Superior temporal gyrus (tissue), 1 donor: Measurements from ENCODE around the gene COA4.

Source experiments
- DNase-seq: peaks from one replicate; pipeline ENCODE4 v3.0.0-alpha.2; 2016; ENCODE audit errors: extremely low spot score

Gene COA4

GRCh38 chr11:73866095-73866579 is 10.5 kb downstream of the COA4 start:
- DNase-seq: no peak

DNA sequence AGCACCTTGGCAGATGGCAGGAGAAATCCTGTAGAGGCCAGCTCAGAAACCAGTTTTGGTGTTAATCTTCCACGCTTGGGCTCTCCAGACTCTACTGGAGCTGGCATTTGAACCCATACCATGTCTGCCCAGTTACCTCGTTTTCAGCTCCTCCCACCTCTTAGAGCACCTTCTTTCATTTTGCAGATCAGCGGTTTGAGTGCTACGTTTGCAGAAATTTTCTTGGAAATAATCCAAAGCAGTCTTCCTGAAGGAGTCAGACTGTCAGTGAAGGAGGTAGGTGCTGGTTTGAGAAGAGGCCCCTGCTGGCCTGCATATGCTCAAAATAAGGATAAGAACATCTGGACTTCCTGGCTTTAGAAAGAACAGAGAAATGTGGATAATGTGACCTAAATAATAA is 13.7 kb downstream of the COA4 start:
- no peak for DNase-seq

- DNase-seq: no peak
Measured at GRCh38 chr11:73860202-73860601, 16.4 kb downstream of the COA4 start.

- DNase-seq: no peak
Measured at GRCh38 chr11:73859671-73860070, 17.0 kb downstream of the COA4 start.

- DNase-seq: peak; percentile 92
Measured at GRCh38 chr11:73856031-73856567, 20.5 kb downstream of the COA4 start.

GRCh38 chr11:73854680-73855079 is 22.0 kb downstream of the COA4 start:
- no peak for DNase-seq

DNA sequence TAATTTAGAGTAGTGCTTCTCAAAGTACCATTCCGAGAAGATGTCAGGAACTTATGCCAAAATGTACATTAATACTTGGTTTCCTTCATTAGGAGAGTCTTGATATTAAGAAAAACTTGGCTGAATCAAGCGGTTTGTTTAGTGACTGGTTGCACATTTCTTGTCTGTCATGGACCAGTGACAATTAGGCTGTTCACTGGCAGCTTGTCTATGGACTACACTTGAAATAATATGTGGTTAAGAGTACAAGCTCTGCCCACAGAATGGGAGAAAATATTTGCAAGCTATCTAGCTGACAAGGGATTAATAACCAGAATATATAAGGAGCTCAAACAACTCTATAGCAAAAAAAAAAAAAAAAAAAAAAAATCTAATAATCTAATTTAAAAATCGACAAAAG is 24.6 kb downstream of the COA4 start:
- DNase-seq: no peak

- no peak for DNase-seq
Measured at GRCh38 chr11:73851046-73851764, 25.4 kb downstream of the COA4 start.

GRCh38 chr11:73839123-73839457 is 37.6 kb downstream of the COA4 start:
- DNase-seq: no peak

- DNase-seq: peak; percentile 55
Measured at GRCh38 chr11:73838443-73839122, 38.1 kb downstream of the COA4 start.

GRCh38 chr11:73833067-73833466 is 43.6 kb downstream of the COA4 start:
- no peak for DNase-seq

DNA sequence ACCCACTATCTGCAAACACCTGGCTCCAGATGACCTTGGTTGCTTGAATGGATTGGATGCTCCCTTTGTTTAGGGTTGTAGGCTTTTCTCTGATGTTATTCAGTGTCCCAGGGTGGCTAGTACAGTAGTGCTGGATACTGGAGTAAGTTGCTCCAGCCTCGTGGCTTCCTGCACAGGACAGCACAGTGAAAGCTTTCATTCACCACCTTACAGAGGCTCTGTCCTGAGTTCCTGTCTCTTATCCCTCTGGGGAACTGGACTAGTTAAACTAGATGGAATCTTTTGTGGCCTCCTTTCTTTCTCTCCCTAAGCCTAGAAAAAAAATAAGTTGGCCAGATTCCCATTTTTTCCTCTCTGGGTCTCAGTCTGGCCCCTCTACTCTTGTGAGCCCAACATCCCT is 46.4 kb downstream of the COA4 start:
- no peak for DNase-seq
